ENCODE data around the gene IRX1.

The IRX1 gene

DNA sequence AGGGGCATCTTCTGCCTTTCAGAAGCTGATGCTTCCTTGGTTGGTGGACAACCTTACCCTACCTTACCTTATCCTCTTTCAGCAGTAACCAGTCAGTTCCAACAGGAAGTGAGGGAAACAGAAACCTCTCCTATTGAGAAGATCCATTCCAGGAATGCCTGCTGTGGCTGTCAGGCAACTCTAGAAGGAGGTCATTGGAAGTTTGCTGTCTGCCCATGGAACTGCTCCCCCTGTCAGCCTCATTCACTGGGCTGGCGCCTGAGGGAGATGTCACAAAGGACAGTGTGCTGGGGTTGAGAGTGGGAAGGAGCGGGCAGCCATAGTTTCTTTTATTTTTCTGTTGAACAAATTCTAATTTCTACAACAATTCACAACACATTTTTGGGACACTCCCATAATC is 54.7 kb downstream of the IRX1 start:
- in situ Hi-C loops (cut with MboI; ENCODE audit: low sequenced_read_pairs) = no loop called here

DNA sequence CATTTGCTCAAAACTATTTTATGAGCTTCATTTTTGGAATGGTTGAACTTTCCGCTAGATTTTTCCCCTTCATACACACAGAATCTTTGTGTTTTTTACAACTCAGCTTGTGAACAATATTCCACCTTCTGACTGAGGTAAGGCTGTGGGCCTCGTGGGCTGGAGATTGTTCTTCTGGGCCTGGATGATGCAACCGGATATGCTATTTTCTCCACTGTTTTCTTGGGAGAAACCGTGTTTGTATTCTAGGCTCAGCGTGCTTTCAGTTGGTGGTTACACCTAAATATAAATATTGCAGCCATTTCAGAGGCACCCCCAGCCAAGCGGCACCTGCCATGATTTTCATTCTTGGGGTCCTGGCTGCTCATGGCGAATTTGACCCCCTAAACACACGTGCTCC is 55.2 kb downstream of the IRX1 start:
- in situ Hi-C loops (cut with MboI; ENCODE audit: low sequenced_read_pairs) = no loop called here
